ENCODE measurements around the gene SORCS1. TPM values are rescaled to one million over a fixed set of nuclear protein-coding genes. Genes with fewer than 3 reads are reported as not detected.
A peak's percentile ranks its signal among the peaks of the same experiment; 100 is the strongest.

SORCS1 gene
- total and polyA plus RNA-seq, 2 experiments from 2014 or later: 2.9 to 8.9 TPM

DNA sequence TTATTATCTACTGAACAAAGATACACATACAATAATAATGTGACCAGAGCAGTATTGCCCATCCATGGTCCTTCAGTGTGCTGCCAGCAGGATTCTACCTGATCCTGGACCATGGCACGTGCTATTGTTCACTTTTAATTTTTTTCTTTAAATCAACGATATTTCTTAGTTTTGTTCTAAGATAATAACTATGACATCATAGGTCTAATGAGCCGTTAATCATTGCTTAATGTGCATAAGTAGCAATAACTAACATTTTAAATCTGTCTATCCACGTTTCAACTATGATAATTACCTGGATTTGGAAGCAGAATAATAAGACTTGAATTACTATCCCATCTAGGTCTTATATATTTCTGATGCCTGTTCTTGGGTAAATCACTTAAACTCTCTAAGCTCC lies 253.8 kb downstream of the SORCS1 start:
- Histone ChIP-seq H3K79me2 (replicated peaks; ENCODE audit: insufficient read depth) (no peaks in the 10 kb centered on the region), H3K27me3 (ENCODE audit: insufficient read depth) (no peaks in the 10 kb centered on the region), H3K4me1 (ENCODE audit: insufficient read depth) (peaks cover 57% of the 10 kb centered on the region), H3K36me3 (ENCODE audit: insufficient read depth) (no peaks in the 10 kb centered on the region), H3K4me2 (no peak overlapping the region), H4K20me1 (replicated peaks; ENCODE audit: insufficient read depth) (no peaks in the 10 kb centered on the region), H3K9me2 (ENCODE audit: insufficient read depth) (peaks cover 3% of the 10 kb centered on the region; the same call in 1 of the 2 replicates), H2AFZ (no peak overlapping the region), H3F3A (replicated peaks; ENCODE audit: low read depth) (peaks cover 9% of the 10 kb centered on the region; the same call in 1 of the 2 replicates), H3K27ac (ENCODE audit: low read depth) (0 out of 2 replicates have a peak overlapping the region, but pooled peaks have one; percentile 53), H3K4me3 (no peak overlapping the region)
- H3K4me3 Mint-ChIP-seq: no peak overlapping the region
- peaks cover 66% of the 10 kb centered on the region for H3K4me1 Mint-ChIP-seq
- H3K9me3 Mint-ChIP-seq: no peaks in the 10 kb centered on the region; the same call in 2 of the 3 replicates
- DNase-seq (ENCODE audit: low spot score) (no peak), ATAC-seq (no peak)
- H3K27ac Mint-ChIP-seq: no peak overlapping the region
- TF ChIP-seq CREB1 (CRISPR knock-in tag; IDR thresholded peaks at IDR 0.05; ENCODE audit: low read depth): no peak
- no peak for TF ChIP-seq STAT1 (IDR thresholded peaks at IDR 0.05; ENCODE audit: unreplicated experiment)
- TF ChIP-seq ZNF114 (CRISPR knock-in tag; IDR thresholded peaks at IDR 0.05): no peak
- no peak for TF ChIP-seq NANOG (IDR thresholded peaks at IDR 0.05; ENCODE audit: borderline replicate concordance)
- TF ChIP-seq, protein P1, sequence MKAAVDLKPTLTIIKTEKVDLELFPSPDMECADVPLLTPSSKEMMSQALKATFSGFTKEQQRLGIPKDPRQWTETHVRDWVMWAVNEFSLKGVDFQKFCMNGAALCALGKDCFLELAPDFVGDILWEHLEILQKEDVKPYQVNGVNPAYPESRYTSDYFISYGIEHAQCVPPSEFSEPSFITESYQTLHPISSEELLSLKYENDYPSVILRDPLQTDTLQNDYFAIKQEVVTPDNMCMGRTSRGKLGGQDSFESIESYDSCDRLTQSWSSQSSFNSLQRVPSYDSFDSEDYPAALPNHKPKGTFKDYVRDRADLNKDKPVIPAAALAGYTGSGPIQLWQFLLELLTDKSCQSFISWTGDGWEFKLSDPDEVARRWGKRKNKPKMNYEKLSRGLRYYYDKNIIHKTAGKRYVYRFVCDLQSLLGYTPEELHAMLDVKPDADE (IDR thresholded peaks at IDR 0.05): no peak
- TF ChIP-seq EZH2 (IDR thresholded peaks at IDR 0.05; ENCODE audit: low read depth, unreplicated experiment): no peak
- no peak for TF ChIP-seq POLR2AphosphoS5 (IDR thresholded peaks at IDR 0.05; ENCODE audit: low read depth)
- TF ChIP-seq, protein P2, sequence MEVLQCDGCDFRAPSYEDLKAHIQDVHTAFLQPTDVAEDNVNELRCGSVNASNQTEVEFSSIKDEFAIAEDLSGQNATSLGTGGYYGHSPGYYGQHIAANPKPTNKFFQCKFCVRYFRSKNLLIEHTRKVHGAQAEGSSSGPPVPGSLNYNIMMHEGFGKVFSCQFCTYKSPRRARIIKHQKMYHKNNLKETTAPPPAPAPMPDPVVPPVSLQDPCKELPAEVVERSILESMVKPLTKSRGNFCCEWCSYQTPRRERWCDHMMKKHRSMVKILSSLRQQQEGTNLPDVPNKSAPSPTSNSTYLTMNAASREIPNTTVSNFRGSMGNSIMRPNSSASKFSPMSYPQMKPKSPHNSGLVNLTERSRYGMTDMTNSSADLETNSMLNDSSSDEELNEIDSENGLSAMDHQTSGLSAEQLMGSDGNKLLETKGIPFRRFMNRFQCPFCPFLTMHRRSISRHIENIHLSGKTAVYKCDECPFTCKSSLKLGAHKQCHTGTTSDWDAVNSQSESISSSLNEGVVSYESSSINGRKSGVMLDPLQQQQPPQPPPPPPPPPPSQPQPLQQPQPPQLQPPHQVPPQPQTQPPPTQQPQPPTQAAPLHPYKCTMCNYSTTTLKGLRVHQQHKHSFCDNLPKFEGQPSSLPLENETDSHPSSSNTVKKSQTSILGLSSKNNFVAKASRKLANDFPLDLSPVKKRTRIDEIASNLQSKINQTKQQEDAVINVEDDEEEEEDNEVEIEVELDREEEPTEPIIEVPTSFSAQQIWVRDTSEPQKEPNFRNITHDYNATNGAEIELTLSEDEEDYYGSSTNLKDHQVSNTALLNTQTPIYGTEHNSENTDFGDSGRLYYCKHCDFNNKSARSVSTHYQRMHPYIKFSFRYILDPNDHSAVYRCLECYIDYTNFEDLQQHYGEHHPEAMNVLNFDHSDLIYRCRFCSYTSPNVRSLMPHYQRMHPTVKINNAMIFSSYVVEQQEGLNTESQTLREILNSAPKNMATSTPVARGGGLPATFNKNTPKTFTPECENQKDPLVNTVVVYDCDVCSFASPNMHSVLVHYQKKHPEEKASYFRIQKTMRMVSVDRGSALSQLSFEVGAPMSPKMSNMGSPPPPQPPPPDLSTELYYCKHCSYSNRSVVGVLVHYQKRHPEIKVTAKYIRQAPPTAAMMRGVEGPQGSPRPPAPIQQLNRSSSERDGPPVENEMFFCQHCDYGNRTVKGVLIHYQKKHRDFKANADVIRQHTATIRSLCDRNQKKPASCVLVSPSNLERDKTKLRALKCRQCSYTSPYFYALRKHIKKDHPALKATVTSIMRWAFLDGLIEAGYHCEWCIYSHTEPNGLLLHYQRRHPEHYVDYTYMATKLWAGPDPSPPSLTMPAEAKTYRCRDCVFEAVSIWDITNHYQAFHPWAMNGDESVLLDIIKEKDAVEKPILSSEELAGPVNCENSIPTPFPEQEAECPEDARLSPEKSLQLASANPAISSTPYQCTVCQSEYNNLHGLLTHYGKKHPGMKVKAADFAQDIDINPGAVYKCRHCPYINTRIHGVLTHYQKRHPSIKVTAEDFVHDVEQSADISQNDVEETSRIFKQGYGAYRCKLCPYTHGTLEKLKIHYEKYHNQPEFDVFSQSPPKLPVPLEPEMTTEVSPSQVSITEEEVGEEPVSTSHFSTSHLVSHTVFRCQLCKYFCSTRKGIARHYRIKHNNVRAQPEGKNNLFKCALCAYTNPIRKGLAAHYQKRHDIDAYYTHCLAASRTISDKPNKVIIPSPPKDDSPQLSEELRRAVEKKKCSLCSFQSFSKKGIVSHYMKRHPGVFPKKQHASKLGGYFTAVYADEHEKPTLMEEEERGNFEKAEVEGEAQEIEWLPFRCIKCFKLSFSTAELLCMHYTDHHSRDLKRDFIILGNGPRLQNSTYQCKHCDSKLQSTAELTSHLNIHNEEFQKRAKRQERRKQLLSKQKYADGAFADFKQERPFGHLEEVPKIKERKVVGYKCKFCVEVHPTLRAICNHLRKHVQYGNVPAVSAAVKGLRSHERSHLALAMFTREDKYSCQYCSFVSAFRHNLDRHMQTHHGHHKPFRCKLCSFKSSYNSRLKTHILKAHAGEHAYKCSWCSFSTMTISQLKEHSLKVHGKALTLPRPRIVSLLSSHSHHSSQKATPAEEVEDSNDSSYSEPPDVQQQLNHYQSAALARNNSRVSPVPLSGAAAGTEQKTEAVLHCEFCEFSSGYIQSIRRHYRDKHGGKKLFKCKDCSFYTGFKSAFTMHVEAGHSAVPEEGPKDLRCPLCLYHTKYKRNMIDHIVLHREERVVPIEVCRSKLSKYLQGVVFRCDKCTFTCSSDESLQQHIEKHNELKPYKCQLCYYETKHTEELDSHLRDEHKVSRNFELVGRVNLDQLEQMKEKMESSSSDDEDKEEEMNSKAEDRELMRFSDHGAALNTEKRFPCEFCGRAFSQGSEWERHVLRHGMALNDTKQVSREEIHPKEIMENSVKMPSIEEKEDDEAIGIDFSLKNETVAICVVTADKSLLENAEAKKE (CRISPR knock-in tag; IDR thresholded peaks at IDR 0.05): no peak
- TF ChIP-seq, protein P3, sequence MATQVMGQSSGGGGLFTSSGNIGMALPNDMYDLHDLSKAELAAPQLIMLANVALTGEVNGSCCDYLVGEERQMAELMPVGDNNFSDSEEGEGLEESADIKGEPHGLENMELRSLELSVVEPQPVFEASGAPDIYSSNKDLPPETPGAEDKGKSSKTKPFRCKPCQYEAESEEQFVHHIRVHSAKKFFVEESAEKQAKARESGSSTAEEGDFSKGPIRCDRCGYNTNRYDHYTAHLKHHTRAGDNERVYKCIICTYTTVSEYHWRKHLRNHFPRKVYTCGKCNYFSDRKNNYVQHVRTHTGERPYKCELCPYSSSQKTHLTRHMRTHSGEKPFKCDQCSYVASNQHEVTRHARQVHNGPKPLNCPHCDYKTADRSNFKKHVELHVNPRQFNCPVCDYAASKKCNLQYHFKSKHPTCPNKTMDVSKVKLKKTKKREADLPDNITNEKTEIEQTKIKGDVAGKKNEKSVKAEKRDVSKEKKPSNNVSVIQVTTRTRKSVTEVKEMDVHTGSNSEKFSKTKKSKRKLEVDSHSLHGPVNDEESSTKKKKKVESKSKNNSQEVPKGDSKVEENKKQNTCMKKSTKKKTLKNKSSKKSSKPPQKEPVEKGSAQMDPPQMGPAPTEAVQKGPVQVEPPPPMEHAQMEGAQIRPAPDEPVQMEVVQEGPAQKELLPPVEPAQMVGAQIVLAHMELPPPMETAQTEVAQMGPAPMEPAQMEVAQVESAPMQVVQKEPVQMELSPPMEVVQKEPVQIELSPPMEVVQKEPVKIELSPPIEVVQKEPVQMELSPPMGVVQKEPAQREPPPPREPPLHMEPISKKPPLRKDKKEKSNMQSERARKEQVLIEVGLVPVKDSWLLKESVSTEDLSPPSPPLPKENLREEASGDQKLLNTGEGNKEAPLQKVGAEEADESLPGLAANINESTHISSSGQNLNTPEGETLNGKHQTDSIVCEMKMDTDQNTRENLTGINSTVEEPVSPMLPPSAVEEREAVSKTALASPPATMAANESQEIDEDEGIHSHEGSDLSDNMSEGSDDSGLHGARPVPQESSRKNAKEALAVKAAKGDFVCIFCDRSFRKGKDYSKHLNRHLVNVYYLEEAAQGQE (IDR thresholded peaks at IDR 0.05; ENCODE audit: unreplicated experiment): no peak
- TF ChIP-seq ZNF331 (CRISPR knock-in tag; IDR thresholded peaks at IDR 0.05; ENCODE audit: low read depth): no peak
- TF ChIP-seq, protein P4, sequence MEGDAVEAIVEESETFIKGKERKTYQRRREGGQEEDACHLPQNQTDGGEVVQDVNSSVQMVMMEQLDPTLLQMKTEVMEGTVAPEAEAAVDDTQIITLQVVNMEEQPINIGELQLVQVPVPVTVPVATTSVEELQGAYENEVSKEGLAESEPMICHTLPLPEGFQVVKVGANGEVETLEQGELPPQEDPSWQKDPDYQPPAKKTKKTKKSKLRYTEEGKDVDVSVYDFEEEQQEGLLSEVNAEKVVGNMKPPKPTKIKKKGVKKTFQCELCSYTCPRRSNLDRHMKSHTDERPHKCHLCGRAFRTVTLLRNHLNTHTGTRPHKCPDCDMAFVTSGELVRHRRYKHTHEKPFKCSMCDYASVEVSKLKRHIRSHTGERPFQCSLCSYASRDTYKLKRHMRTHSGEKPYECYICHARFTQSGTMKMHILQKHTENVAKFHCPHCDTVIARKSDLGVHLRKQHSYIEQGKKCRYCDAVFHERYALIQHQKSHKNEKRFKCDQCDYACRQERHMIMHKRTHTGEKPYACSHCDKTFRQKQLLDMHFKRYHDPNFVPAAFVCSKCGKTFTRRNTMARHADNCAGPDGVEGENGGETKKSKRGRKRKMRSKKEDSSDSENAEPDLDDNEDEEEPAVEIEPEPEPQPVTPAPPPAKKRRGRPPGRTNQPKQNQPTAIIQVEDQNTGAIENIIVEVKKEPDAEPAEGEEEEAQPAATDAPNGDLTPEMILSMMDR (conservative IDR thresholded peaks at IDR 0.05; ENCODE audit: low read depth in 2 of 2): no peak
- no peak for TF ChIP-seq JUNB (IDR thresholded peaks at IDR 0.05; ENCODE audit: unreplicated experiment)
- TF ChIP-seq EZH2phosphoT487 (IDR thresholded peaks at IDR 0.05; ENCODE audit: unreplicated experiment): no peak
- H3K27me3 Mint-ChIP-seq (ENCODE audit: insufficient read depth, low read depth, poor library complexity): peaks cover 6% of the 10 kb centered on the region
- no peaks in the 10 kb centered on the region; the same call in 2 of the 3 replicates for H3K36me3 Mint-ChIP-seq (ENCODE audit: low read depth)

Data from GM23338 (cell line).